NCI-H526 treated with DMSO at 0.1 percent for 48 hours (cell line): Measurements from ENCODE around the gene AKT3.
"Not testable (repeated sequence)": the region's sequence is repeated elsewhere in the genome, so short reads cannot be mapped to it uniquely, and the experiment has no call there.

Source experiments
- DNase-seq: peaks from one replicate; lab custom pipeline; 2025; lab: John Stamatoyannopoulos, UW

AKT3 gene

GRCh38 chr1:243841507-243841906 is 8.5 kb downstream of the AKT3 start:
- no peak for DNase-seq

GRCh38 chr1:243837907-243838535 is 12.0 kb downstream of the AKT3 start:
- no peak for DNase-seq

GRCh38 chr1:243834130-243834529 is 15.9 kb downstream of the AKT3 start:
- DNase-seq: no peak

GRCh38 chr1:243831463-243831862 is 18.6 kb downstream of the AKT3 start:
- DNase-seq: no peak

GRCh38 chr1:243827206-243827605 is 22.8 kb downstream of the AKT3 start:
- no peak for DNase-seq

GRCh38 chr1:243824907-243825306 is 25.1 kb downstream of the AKT3 start:
- not testable (repeated sequence) for DNase-seq

GRCh38 chr1:243821177-243821680 is 28.8 kb downstream of the AKT3 start:
- DNase-seq: no peak

- DNase-seq: no peak
Measured at GRCh38 chr1:243819438-243819839, 30.6 kb downstream of the AKT3 start.

GRCh38 chr1:243818978-243819377 is 31.1 kb downstream of the AKT3 start:
- DNase-seq: no peak

- DNase-seq: no peak
Measured at GRCh38 chr1:243814718-243815117, 35.3 kb downstream of the AKT3 start.

- DNase-seq: not testable (repeated sequence)
Measured at GRCh38 chr1:243807346-243807745, 42.7 kb downstream of the AKT3 start.

GRCh38 chr1:243806310-243806709 is 43.7 kb downstream of the AKT3 start:
- no peak for DNase-seq

GRCh38 chr1:243802736-243803135 is 47.3 kb downstream of the AKT3 start:
- no peak for DNase-seq

- DNase-seq: no peak
Measured at GRCh38 chr1:243801378-243801777, 48.7 kb downstream of the AKT3 start.

GRCh38 chr1:243799908-243800307 is 50.1 kb downstream of the AKT3 start:
- DNase-seq: no peak

GRCh38 chr1:243798726-243799125 is 51.3 kb downstream of the AKT3 start:
- DNase-seq: no peak

- DNase-seq: no peak
Measured at GRCh38 chr1:243796016-243796415, 54.0 kb downstream of the AKT3 start.

GRCh38 chr1:243793298-243793697 is 56.7 kb downstream of the AKT3 start:
- no peak for DNase-seq

GRCh38 chr1:243792891-243793290 is 57.2 kb downstream of the AKT3 start:
- no peak for DNase-seq

GRCh38 chr1:243792401-243792800 is 57.6 kb downstream of the AKT3 start:
- no peak for DNase-seq

- DNase-seq: no peak
Measured at GRCh38 chr1:243791586-243792267, 58.3 kb downstream of the AKT3 start.

- no peak for DNase-seq
Measured at GRCh38 chr1:243790404-243790803, 59.6 kb downstream of the AKT3 start.

- no peak for DNase-seq
Measured at GRCh38 chr1:243786531-243786930, 63.5 kb downstream of the AKT3 start.

- no peak for DNase-seq
Measured at GRCh38 chr1:243784506-243784905, 65.5 kb downstream of the AKT3 start.
